ENCODE data around the gene PSMB3.
"Not testable (repeated sequence)": the region's sequence is repeated elsewhere in the genome, so short reads cannot be mapped to it uniquely, and the experiment has no call there.

Gene PSMB3

DNA sequence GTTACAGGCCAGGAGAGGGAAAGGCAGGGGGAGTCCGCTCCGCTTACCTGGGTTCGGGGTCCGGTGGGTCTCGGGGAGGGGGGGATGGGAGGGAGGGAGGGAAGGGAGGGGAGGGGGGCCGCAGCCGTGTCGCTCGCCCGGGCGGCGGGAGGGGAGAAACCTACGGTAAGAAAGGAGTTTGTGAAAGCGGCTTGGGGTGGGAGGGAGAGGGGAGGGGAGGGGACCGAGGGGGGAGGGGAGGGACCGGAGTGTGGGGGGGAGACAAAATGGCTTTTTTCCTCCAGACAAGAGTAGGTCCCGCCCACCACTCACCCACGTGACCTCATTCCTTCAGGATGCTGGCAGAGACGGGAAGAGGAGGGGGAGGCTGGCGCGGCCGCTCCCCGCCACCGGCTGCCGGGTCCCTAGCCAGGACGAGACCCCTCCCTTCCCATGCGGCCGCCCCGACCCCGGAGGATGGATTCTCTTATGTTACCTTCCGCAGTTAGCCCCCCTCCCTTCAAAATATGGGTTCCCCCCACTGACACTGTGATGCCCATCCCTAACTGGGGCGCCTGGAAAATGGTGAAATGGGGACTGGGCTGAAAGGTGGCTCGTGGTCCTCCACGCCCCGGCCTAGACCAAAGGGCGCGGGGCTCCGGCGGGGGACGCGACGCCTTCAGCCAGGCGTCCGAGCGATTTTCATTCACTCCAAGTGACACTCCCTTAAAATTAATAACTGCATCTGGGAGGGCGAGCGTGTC lies 4.2 kb upstream of the PSMB3 start, which contains the start of gene PCGF2:
TSS of gene PCGF2 (minus strand) at position 188 of the 743 bp plus-strand sequence. CDS start 7,934 bp downstream, outside the sequence.
- in situ Hi-C loops (cut with HindIII; ENCODE audit: low sequenced_read_pairs), result no loop called here

DNA sequence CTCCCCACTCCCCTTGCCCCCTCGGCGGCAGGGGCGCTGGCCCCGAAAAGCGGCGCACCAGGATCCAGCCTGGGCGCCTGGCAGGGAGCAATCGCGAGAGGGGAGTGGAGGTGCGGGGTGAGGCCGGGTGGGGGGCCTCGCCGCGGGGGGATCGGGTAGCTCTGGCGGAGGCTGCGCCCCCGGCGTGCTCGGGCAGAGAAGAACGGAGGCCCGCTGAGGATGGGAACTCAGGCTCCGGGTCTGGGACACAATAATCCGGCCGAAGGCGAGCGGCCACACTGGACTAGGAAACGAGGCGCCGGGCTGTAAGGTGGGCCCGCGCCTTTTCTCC lies 3.7 kb upstream of the PSMB3 start:
- in situ Hi-C loops (cut with HindIII; ENCODE audit: low sequenced_read_pairs), result no loop called here

DNA sequence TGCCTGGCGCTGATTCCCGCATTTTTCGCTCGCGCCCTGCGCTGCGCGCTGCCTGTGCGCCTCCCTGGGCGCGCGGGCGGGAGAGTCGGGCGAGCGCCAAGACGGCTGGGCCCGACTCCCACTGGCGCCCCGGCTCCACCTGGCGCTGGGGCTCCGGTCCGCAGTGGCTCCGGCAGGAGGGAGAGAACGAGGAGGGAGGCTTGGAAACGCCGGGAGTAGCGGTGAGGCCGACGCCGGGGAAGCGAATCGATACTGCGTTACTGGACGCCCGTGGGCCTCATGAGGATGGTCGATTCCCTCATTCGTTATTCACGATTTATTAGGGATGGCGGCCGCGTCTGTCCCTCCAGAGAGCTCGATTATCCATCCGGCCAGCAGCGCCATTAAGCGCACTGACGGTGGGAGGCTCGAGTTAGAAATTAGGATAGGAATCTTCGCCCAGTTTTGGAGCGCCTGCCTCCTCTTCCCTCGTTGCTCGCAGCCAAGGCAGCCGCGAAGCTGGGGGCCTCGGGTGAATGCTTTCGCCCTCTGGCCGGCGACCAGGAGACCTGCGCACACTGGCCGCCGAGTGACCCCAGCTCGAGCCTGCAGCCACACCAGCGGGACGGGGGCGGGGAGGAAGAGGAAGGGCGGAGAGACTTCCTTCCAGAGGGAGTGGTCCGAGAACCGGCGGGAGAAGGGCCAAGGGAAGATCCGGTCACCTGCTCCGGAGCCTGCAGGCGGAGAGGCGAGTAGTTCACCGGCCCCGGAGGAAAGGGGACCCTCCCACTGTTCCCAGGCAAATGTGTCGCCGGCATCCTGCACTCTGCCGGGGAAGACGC lies 3.1 kb upstream of the PSMB3 start:
- in situ Hi-C loops (cut with HindIII; ENCODE audit: low sequenced_read_pairs), result no loop called here

DNA sequence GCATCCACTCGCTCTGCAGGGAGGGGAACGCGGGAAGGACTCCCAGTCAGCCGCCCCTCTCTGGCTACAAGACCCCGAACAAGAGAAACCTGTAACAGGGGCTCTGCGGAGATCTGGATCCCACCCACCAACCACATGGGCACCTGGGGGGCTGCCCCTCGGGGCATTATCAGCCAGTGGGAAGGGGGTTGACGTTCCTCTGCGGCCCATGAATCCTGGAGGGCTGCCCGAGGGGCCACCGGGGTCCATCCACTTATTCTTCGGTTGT lies 2.6 kb upstream of the PSMB3 start:
- in situ Hi-C loops (cut with HindIII; ENCODE audit: low sequenced_read_pairs), result no loop called here

DNA sequence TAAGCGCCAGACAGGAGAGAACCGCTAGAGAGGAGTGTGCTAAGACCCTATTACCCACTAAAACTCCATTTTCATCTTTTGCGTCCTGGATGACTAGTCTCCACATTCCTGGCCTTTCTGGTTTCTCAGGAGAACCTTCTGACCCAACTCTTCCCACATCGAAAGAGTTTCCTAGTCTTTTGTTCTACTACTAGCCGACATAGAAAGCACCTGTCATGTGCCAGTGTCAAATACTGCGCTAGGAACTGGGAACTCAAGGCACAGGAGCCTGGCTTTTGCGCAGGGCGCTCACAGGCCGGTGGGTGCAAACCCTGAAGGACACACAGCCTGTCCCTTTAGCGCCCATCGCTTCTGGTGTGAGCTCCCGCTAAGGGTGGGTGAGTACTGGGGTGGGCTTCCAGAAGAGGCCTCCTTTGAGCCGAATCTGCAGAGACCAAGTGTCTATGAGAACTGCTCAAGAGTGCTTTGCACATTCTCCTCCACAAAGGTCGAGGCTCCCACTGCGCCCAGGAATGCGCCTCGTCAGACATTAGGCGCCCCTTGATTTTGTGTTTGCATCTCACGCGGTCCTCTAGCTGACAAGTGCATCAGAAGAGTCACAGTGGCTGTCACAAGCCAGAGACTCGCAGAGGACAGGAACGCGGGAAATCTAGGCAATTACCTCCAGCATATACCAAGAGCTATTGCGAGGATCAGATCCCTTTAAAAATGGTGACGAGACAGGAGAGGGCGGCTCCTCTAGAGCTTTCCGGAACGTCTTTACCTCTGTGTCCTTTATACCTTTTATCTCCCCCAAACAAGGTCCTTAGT lies 2.0 kb upstream of the PSMB3 start:
- in situ Hi-C loops (cut with HindIII; ENCODE audit: low sequenced_read_pairs), result no loop called here

DNA sequence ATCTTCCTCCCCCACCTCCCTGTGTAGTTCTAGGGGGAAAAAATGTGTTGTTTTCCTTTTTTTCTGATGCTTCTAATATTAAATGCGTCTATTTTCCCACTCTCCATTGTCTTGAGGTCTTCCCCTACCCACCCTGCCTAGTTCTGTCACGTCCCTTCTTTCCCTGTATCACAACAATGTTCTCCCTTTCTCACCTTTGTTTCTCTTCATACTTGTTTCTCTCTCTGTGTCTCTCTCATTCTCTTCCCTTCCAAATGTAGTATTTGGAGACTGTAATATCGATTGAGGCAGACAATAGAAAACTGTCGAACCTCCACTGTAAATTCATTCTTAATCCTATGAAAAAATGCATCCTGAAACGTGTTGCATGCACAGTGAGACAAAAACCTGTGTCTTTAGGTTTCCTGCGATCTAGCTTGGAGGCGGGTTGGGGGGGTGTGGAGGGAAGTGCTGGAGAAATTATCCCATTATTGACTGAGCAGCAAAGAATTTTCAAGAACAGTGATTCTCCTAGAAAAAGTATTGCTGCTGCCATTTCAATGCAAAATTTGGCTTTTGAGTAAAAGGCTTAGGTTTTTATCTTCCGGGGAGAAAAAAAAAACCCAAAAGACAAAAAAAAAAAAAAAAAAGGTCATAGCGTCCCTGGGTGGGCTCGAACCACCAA lies 1.3 kb upstream of the PSMB3 start:
- in situ Hi-C loops (cut with HindIII; ENCODE audit: low sequenced_read_pairs), result no loop called here

DNA sequence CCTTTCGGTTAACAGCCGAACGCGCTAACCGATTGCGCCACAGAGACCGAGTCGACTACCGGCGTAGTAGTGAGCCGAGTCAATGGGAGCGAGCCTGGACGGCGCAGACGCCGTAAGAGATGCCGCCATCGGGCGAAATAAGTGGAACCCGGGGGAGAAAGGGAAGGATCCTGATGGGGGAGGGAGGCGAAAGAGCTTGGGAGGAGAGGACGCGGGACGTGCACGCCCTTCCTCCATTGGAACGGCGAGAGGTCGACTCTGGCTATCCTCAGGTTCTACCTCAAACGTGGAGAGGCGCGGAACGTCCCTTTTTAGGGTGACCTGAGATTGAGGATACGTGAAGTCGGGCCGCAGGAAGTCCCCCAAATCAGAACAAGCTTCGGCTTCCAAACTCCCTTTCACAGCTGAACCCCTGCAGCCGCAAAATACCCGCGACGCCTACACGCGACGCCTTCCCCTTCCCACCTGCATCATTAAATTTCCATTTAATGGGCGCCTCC lies 683 bp upstream of the PSMB3 start:
- in situ Hi-C loops (cut with HindIII; ENCODE audit: low sequenced_read_pairs), result no loop called here

DNA sequence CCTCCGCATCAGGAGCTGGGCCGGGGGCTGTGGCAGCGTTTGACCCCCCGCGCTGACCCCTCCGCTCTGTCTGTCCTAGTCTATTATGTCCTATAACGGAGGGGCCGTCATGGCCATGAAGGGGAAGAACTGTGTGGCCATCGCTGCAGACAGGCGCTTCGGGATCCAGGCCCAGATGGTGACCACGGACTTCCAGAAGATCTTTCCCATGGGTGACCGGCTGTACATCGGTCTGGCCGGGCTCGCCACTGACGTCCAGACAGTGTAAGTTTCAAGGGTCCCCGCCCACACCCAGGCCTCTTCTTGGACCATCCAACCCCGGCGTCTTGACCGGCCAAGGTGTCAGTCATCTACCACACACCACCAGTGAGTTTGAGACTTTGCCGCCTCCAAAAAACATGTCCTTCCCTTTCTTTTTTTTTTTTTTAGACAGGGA lies 548 bp downstream of the PSMB3 start:
- in situ Hi-C loops (cut with HindIII; ENCODE audit: low sequenced_read_pairs), result no loop called here

DNA sequence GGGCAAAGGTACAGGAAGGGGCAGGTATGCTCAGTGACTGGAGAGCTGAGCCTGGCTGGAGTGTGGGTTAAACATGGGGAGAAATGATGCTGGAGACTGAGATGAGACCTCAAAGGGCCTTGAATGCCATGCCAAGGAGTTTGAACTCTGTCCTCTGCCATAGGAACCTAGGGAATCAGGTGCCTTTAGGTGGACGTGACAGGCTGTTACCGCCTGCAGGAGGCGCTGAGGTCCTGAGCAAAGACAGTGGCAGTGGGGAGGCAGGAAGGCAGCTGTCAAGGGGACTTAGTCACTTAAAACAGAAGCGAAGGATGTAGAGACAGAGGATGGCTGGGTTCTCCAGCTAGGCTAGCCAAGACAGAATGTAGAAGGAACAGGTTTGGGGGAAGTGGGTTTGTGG lies 9.1 kb downstream of the PSMB3 start:
- in situ Hi-C loops (cut with HindIII; ENCODE audit: low sequenced_read_pairs), result no loop called here

DNA sequence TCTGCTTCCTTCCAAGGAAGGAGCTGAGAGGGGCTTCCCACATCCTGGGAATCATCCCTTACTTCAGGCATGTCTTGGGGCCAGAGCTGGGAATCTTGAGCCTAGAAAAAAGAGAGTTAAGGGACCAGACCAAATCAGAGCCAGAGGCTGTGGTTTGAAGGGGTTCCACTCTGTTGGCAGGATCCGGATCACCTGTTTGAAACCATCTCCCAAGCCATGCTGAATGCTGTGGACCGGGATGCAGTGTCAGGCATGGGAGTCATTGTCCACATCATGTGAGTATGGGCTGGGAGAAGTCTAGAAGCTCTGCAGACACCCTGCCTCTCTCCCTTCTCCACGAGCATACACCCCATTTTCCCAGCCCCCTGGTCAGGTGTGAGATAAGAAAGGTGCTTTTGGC lies 9.7 kb downstream of the PSMB3 start:
- in situ Hi-C loops (cut with HindIII; ENCODE audit: low sequenced_read_pairs), result no loop called here

DNA sequence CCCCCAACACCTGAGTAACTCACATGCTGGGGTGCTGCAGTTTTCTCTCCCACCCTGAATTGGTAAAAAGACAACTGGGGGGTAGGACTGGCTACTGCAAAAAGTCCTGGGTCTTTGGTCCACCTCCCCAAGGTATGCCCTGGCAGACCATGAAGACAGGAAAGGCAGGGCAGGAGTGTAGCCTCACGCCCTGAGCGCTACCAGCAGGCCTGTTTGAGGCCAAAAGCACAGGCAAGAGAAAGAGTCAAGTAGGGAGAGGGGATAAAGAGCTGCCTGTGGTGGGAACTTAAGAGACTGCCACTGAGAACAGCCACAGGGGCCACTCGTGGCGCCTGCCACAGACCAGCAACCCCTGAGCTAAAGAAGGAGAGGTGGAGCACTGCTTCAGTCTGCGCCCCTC lies 13.8 kb downstream of the PSMB3 start:
- in situ Hi-C loops (cut with HindIII; ENCODE audit: low sequenced_read_pairs), result no loop called here

DNA sequence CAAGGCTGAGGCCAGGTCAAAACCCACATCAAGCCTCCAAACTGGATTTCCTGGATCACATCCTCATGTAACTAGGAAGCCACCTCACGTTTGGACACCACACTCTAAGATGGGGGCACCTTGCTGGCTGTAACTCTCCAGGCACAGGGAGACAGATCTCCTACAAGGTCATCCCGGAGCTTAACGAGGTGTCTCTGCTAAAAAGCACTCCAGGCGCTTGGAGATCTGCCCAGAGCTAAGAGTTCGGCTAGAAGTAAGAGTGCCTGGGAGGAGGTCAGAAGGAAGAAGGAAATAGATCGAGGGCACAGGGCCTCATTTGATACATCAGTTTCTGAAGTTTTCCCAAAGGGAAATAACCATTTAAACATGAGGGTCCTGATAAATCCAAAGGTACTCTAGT lies 15.9 kb downstream of the PSMB3 start:
- in situ Hi-C loops (cut with HindIII; ENCODE audit: low sequenced_read_pairs), result no loop called here

DNA sequence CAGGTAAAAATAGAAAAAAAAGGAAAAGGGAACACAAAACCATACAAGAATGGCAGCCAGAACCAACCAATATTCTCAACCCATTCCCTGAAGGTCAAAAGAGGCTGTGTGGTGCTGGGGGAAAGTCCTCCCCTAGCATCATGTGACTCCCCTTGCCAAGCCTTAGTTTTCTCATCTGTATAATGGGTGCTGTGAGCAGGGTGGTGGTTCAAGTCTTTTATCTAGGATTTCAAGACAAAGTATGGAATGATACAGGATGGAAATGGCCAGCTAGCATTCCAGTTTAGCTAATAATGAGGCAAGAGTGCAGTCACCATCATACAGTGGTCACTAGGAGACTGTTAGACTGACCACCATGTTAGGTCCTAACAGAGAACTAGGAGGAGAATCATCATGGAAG lies 20.7 kb downstream of the PSMB3 start:
- in situ Hi-C loops (cut with HindIII; ENCODE audit: low sequenced_read_pairs), result no loop called here

DNA sequence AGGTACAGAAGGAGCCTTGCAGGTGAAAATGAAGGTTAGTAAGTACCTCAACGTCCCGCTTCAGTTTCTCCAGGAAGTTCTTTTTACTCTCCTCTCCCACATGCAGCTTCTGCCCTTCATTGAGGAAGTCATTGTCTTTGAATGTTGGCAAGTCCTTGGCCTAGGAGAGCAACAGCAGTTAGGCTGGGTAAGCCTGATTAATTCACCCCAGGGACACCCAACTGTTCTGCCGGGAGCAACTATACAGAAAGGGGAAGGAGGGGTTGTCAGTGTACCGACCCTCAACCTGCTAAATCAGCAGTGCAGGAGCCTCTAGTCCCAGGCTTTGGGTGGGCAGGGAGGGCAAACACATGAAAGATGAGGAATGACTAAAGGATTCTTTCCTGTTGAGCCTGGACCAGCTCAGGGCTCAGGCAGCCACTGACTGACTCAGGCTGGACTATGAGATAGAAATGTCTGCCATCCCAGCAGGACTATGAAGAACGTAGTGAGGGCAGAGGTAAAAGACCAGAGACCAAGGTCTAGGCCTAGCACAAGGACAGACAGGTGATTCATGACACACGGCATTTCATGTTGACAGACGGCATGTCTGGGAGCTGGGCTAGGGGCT lies 25.2 kb downstream of the PSMB3 start:
- in situ Hi-C loops (cut with HindIII; ENCODE audit: low sequenced_read_pairs), result no loop called here

DNA sequence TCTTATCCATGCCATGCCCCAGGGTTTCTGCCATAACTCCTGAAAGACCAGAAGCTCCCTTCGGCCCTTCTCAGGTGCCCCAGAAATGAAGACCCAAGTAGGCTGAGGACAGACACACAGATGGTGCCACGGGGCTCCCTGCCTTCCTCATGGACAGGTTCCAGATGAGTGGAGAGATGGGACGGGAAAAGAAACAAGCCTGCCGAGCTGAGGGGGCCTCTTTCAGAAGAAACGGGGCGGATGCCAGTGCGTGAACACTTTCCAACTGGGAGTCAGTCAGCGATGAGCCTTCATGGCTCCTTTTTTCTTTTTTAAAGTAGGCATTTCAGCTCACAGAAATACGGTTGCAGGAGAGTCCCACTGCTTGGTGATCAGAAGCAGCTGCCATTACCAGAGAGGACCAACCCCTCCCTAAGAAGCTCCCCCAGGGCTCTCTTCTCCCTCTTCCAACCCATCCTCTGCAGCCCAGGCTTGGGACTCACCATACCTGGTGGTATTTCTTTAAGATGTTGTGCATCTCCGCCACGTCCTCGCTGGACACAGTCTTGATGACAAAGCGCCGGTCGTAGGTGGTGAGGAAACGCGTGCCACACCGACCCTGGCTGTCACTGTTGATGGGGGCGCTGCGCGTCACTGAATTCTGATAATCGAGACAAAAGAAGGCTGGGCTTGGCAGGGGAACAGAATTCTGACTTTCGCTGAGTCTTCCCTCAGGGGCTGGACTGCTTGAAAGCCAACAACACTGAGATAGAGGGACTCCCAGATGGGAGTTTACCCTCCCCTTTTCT lies 27.6 kb downstream of the PSMB3 start:
- in situ Hi-C loops (cut with HindIII; ENCODE audit: low sequenced_read_pairs), result no loop called here

DNA sequence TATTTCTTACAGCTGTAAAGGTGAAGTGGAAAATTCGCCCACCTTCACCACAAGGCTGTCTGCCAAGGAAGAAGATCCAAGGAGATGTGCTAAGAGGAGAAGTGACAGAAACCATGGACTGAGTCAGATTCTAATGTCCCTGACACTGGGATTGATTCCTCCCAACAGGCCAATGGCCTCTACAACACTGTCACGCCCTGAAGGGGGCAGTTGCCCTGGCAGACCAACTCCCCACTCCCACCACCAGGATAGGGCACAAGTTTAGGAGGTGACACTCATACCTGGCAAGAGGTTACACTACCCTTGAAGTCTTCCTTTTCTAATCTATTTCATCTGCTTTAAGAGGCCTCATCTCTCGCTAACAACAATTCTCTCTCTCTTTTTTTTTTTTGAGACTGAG lies 30.7 kb downstream of the PSMB3 start:
- in situ Hi-C loops (cut with HindIII; ENCODE audit: low sequenced_read_pairs), result no loop called here

DNA sequence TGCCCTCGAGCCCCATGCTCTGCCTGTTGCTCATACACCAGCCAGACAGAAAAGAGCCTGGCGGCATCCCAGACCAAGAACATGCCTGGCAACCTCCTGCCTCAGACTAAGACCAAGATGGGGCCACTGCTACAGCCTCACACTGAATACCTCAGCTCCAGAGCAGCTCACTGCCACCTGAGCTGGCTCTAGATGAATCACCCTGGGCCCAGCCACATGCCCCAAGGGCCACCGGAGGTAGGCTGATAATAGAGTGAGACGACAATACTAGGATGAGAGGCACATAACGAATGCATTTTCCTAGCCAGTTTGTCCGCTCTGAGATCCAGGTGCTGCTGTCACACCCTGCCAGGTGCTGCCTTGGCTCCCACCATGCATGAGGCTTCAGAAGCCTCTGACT lies 33.8 kb downstream of the PSMB3 start:
- in situ Hi-C loops (cut with HindIII; ENCODE audit: low sequenced_read_pairs), result no loop called here

DNA sequence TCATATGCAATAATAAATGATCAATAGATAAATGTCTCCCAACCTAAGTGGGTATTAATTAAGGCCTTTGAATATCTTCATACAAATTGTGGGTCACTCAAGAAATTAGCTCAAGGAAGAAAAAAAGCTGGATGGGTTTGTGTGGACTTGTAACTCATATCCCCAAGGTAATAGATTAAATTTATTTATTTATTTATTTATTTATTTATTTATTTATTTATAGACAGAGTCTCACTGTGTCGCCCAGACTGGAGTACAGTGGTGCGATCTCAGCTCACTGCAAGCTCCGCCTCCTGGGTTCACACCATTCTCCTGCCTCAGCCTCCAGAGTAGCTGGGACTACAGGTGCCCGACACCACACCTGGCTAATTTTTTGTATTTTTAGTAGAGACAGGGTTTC lies 35.5 kb downstream of the PSMB3 start:
- in situ Hi-C loops (cut with HindIII; ENCODE audit: low sequenced_read_pairs), result not testable (repeated sequence)

DNA sequence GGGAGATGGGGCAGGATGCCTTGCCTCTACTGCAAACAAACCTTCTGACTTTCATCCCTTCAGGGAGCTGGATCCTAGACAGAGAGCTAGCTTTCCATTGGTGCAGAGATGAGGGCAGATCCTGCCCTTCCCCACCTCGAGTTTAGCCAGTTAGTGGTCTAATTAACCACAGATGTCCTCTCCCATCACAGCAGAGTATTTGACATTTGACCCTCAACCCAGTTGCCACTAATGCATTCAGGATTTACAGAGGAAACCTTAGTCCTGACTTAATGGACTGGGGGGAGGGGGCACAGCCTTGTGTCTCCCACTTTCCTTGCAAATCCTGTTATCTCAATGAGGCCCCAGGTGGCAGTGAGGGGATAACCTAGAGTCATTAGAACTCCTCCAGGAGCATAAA lies 36.6 kb downstream of the PSMB3 start:
- in situ Hi-C loops (cut with HindIII; ENCODE audit: low sequenced_read_pairs), result no loop called here

DNA sequence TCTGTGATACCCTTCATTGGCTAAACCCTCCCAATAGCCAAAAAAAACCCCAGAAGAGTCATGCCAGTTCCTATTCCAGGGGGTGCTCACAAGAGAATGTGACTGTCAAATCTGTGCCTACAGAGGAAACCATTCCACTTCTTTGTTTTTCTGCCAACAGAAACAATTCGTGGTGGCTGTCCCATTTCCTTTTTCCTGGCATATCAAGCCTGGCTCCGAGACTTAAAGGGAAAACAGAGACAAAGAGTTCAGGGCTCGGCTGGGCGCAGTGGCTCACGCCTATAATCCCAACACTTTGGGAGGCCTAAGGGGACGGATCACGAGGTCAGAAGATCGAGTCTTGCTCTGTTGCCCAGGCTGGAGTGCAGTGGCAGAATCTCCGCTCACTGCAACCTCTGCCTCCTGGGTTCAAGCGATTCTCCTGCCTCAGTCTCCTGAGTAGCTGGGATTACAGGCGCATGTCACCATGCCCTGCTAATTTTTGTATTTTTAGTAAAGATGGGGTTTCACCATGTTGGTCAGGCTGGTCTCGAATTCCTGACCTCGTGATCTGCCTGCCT lies 37.7 kb downstream of the PSMB3 start:
- in situ Hi-C loops (cut with HindIII; ENCODE audit: low sequenced_read_pairs), result not testable (repeated sequence)

Data from endothelial cell of hepatic sinusoid (primary cell).